Measurements from ENCODE around the gene MAP2.

MAP2 gene

GRCh38 chr2:209753020-209753419 lies 329.2 kb downstream of the MAP2 start:
- no peak for DNase-seq

- DNase-seq: no peak
These were observed 333.3 kb downstream of the MAP2 start for GRCh38 chr2:209757163-209757562.

DNA sequence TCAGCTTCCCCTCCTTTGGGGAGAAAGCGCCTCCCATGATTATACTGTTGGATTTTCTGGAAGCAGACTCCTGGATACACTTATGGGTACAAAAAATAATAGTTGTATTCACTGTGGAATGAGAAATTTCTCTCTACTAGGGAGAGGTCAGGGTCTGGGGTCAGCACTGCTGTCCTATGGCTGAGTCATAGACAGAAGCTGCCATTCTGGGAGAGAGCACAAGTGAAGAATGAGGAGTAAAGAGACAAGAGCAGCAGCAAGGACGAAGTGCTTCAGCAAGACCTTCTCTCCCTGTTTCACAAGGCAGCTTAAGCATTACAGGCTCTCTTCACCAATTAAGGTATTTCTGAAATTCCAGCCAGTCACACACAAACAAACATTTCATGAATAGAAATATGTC lies 337.7 kb downstream of the MAP2 start:
- no peak for DNase-seq

DNA sequence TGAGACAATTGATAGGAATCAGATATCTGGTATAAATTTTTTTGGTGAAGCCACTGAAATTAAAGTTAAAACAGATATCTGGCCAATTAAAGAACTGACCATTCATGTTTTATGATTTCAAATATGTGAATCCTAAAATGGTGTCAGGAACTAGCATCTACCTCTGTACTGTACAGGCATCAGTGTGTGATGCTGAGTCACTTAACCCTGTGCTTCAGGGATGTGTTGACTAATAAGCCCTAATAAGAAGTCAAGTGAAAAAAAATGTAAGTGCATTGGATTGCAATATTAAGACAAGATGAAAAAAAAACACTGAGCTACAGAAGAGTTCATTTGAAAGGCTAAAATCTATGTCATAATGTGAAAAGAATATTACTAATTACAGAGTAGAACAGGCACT lies 338.7 kb downstream of the MAP2 start:
- DNase-seq: no peak

GRCh38 chr2:209763106-209763505 lies 339.3 kb downstream of the MAP2 start:
- no peak for DNase-seq

DNA sequence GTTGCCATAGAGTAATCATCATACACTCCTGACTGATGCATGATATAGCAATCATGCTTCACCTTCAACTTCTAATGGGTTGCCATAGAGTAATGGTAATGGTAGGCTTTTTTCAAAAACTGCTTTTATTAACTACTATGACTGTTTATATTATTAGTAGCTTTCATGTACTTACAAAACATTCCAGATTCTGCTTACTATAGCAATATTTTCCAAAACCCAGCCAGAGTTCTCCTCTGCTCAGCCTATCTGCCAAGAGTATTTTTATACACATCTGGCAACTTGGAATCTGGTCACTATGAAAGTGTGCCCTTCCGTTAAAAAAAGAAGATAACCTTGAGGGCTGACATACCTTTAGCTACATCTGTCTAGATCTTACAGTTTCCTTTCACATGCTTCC lies 342.8 kb downstream of the MAP2 start:
- no peak for DNase-seq

- DNase-seq: no peak
These were observed 343.5 kb downstream of the MAP2 start for GRCh38 chr2:209767316-209767715.

DNA sequence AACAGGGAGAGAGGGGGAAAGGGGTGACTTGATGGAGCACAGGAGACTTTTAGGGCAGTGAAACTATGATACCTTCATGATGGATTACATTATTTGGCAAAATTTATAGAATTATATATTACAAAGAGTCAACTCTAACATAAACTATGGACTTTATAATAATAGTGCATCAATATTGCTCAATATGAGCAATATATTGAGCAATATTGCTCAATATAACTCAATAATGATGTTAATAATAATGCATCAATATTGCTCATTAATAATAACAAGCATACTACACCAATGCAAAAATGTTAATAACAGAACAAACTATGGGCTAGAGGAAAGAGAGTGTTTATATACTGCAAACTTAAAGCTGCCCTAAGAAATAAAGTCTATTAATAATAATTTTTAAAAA lies 344.7 kb downstream of the MAP2 start:
- no peak for DNase-seq

GRCh38 chr2:209771474-209772289 lies 347.8 kb downstream of the MAP2 start, which contains the start of gene UNC80:
Gene UNC80 (plus strand): TSS chr2:209771832. CDS start chr2:209772073, 241 bp downstream.
- peak; percentile 37 for DNase-seq

DNA sequence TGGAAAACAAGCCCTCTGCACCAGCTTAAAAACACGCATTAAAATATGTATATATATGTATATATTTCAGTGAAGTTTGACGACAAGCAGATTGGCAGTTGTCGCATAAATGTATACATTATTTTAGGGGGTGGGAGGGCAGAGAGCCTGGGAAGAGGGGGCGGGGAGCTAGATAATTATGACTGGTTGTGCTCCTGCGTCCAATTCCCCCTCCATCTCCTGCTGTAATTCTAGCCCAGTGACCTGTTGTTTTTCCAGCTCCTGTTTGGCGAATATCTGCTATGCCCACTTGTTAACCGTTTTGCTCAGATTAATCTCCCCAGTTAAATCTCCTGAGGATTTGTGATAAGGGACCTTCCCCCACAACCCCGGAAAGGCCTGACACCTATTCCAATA lies 348.4 kb downstream of the MAP2 start:
- DNase-seq: peak; percentile 54

DNA sequence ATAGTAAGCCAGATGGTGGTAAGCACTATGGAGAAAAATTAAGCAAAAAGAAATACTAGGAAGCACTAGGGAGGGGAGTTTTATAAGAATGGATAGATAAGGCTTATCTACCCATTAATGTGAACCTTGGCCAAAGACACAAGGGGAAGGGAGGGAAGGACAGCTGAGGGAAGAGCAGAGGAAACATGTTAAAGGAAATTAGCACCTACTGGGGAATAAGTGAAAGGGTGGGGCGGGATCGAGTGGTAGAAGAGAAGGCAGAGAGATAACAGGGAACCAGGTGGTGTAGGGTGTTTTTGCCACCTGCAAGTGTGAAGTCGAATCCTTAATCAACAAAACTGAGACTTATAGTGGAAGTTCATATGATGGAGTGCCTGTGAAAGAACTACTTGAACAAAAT lies 349.5 kb downstream of the MAP2 start:
- DNase-seq: no peak

Data from SHP77 treated with DMSO at 0.1 percent for 48 hours (cell line).